A549 (cell line): Measurements from ENCODE around the gene GPD1L.

Experiments used
- CTCF ChIP-seq: fragments of >200 bp; sonication (Bioruptor Twin); formaldehyde crosslinking; IDR thresholded peaks from 3 replicates; pipeline ENCODE4 v1.5.1; 2016
- EHMT2 ChIP-seq: fragments of 200-600 bp; sonication (generic); IDR thresholded peaks from 2 replicates; pipeline ENCODE4 v1.6.1; 2016; ENCODE audit warnings: antibody characterized with exemption, low read depth, mild to moderate bottlenecking, moderate library complexity
- JUNB ChIP-seq: fragments of >200 bp; sonication (Bioruptor Twin); formaldehyde crosslinking; IDR thresholded peaks from 2 replicates; pipeline ENCODE4 v1.6.1; 2016
- KDM1A ChIP-seq: fragments of 200-600 bp; sonication (generic); IDR thresholded peaks from 2 replicates; pipeline ENCODE4 v1.6.1; 2016; ENCODE audit warnings: low read depth, mild to moderate bottlenecking
- MAFK ChIP-seq: fragments of 450-650 bp; IDR thresholded peaks from 2 replicates; pipeline ENCODE4 v1.6.1; 2014; ENCODE audit not compliant: partially characterized antibody
- NR3C1 ChIP-seq: fragments of >200 bp; sonication (Bioruptor Twin); formaldehyde crosslinking; IDR thresholded peaks from 3 replicates; pipeline ENCODE4 v1.6.1; 2017
- POLR2A ChIP-seq: IDR thresholded peaks from 2 replicates; pipeline ENCODE4 v1.6.1; 2012; ENCODE audit warnings: mild to moderate bottlenecking, low read length
- RNF2 ChIP-seq: fragments of 200-600 bp; sonication (generic); IDR thresholded peaks from 2 replicates; pipeline ENCODE4 v1.6.1; 2016; ENCODE audit warnings: low read depth, mild to moderate bottlenecking, antibody characterized with exemption, moderate library complexity, borderline replicate concordance
- TF ChIP-seq, protein P1 (sequence below): IDR thresholded peaks from 2 replicates; pipeline ENCODE4 v1.6.1; 2012

- TF ChIP-seq CTCF = no peak
- TF ChIP-seq KDM1A = no peak
- no peak for TF ChIP-seq EHMT2
- TF ChIP-seq POLR2A = no peak
- TF ChIP-seq JUNB = no peak
- no peak for TF ChIP-seq NR3C1
- TF ChIP-seq, protein P1, sequence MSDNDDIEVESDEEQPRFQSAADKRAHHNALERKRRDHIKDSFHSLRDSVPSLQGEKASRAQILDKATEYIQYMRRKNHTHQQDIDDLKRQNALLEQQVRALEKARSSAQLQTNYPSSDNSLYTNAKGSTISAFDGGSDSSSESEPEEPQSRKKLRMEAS = no peak
- TF ChIP-seq RNF2 = no peak
- TF ChIP-seq MAFK = no peak
Observed at GRCh38 chr3:32113981-32114545, 7.6 kb downstream of the GPD1L start.
